GM12878 (cell line): ENCODE results near the gene FKBP15.

Source experiments
- ATF3 ChIP-seq: IDR thresholded peaks from 2 replicates; pipeline ENCODE4 v1.6.1; 2011; ENCODE audit warnings: low read depth, mild to moderate bottlenecking, low read length, moderate library complexity, borderline replicate concordance; ENCODE audit errors: extremely low read depth
- CTCF ChIP-seq, 3 experiments: IDR thresholded peaks in 2 of 3; conservative IDR thresholded peaks in 1 of 3; 2 replicates each; pipeline ENCODE4 v1.5.1; 2011; ENCODE audit warnings: low read depth in 3 of 3, low read length in 3 of 3, mild to moderate bottlenecking in 3 of 3, control low read depth in 2 of 3, moderate library complexity in 2 of 3, inconsistent platforms in 1 of 3, mixed read lengths in 1 of 3; ENCODE audit not compliant: control insufficient read depth in 2 of 3, insufficient read depth in 1 of 3; ENCODE audit errors: extremely low read depth in 1 of 3
- ETV6 ChIP-seq, 2 experiments: fragments of 450-650 bp in 1 of 2; IDR thresholded peaks in 1 of 2; conservative IDR thresholded peaks in 1 of 2; 2 replicates each; pipeline ENCODE4 v1.6.1; 2014; ENCODE audit warnings: antibody characterized with exemption in 1 of 2, borderline replicate concordance in 1 of 2, low read depth in 1 of 2, mild to moderate bottlenecking in 1 of 2, moderate library complexity in 1 of 2
- EZH2 ChIP-seq: IDR thresholded peaks from 2 replicates; pipeline ENCODE4 v1.6.1; 2012; ENCODE audit warnings: low read depth, mild to moderate bottlenecking, control low read depth, inconsistent platforms, low read length, borderline replicate concordance; ENCODE audit not compliant: control insufficient read depth
- PBX3 ChIP-seq: IDR thresholded peaks from 2 replicates; pipeline ENCODE4 v1.6.1; 2011; ENCODE audit warnings: mild to moderate bottlenecking, low read depth, low read length, moderate library complexity; ENCODE audit not compliant: insufficient replicate concordance
- POLR2A ChIP-seq: IDR thresholded peaks from 2 replicates; pipeline ENCODE4 v1.6.1; 2011; ENCODE audit warnings: low read depth, mild to moderate bottlenecking, low read length
- ZBTB40 ChIP-seq: fragments of 450-650 bp; IDR thresholded peaks from 2 replicates; pipeline ENCODE4 v1.6.1; 2016; ENCODE audit warnings: mild to moderate bottlenecking, moderate library complexity, borderline replicate concordance

- TF ChIP-seq ETV6 (conservative IDR thresholded peaks at IDR 0.05 in 1 of 2, IDR thresholded peaks at IDR 0.05 in 1 of 2; ENCODE audit: borderline replicate concordance in 1 of 2, low read depth in 1 of 2) (no peak), ZBTB40 (no peak), CTCF (IDR thresholded peaks at IDR 0.05 in 2 of 3, conservative IDR thresholded peaks at IDR 0.05 in 1 of 3; ENCODE audit: control insufficient read depth in 2 of 3, extremely low read depth in 1 of 3, insufficient read depth in 1 of 3, low read depth in 3 of 3, low read length in 3 of 3) (no peak), EZH2 (no peak), POLR2A (no peak), ATF3 (no peak), PBX3 (no peak)
These were observed 43.0 kb downstream of the FKBP15 start for GRCh38 chr9:113178087-113178486.
